Measurements from ENCODE around the gene NSMCE1. TPM values are rescaled to one million over a fixed set of nuclear protein-coding genes. Genes with fewer than 3 reads are reported as not detected.

Gene NSMCE1, protein sequence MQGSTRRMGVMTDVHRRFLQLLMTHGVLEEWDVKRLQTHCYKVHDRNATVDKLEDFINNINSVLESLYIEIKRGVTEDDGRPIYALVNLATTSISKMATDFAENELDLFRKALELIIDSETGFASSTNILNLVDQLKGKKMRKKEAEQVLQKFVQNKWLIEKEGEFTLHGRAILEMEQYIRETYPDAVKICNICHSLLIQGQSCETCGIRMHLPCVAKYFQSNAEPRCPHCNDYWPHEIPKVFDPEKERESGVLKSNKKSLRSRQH
- total RNA-seq: 119 and 145 TPM in 2 replicates

DNA sequence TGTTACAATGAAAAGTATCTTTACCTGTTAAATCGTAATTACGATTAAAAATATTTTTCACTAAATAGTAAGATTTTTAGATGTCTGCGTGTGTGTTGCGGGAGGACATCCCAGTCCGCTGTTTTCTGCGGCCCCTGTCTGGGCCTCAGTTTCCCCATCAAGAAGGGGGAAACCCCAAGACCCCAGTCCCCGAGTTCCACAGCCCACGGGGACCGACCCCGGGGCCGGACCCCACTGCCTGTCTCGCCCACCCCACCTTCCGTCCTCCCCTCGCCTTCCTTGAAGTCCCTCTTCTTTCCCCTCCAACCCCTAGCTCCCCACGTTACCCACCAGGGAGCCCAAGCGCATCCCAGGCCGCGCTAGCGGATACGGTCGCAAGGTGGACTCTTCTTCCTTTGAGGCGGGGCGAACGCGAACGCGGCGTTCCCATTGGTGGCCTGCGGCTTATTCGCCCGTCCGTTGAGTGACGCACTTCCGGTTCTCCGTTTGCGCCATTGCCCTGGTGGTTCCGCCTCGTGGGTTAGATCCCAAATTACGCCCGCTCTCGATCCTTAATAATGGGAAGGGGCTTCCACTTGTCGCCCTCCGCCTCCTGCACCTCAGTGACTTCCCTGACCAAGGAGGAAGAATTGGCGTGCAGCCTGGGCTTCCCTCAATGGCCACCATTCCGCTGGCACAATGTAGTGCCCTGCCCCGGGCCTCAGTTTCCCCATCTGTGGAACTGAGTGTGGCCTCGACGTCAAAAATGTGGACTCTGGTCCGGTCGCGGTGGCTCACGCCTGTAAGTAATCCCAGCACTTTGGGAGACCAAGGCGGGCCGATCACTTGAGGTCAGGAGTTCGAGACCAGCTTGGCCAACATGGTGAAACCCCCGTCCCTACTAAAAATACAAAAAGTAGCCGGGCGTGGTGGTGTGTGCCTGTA is at the start of gene NSMCE1:
Gene NSMCE1, minus strand, starts transcription at position 397 of the 924 bp plus-strand sequence. CDS start 11,202 bp downstream, outside the sequence.

DNA sequence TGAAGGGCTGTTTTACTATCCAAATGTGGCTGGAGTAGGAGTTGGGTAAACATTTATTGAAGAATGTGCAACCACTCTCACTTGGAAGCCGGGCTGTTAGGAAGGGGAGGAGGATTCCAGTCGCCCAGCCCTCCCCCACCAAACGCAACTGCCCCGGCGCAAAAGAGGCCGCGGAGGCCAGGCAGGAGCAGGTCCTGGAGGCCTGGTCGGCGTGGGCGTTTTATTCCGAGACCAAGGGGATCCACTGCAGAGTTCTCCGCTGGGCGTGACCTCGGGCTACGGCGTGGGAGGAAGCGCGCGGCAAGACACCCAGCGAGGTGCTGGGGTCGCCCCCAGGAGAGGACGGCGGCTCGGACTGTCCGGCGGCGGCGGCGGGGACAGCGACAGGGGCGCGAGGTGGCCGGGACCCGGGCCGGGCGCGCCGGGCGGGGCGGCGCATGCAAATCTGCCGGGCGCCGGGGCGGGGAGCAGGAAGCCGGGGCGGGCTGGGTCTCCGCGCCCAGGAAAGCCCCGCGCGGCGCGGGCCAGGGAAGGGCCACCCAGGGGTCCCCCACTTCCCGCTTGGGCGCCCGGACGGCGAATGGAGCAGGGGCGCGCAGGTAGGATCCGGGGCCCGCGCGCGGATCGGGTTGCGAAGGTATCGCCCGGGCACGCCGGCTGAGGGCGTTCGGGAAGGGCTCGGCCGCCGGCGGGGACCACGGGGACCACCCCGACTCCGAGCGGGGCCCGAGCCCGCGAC is 45.0 kb upstream of the NSMCE1 start, which contains the start of gene IL4R:
Gene IL4R, plus strand, starts transcription at position 553 of the 739 bp plus-strand sequence. CDS start 26,230 bp downstream, outside the sequence.

DNA sequence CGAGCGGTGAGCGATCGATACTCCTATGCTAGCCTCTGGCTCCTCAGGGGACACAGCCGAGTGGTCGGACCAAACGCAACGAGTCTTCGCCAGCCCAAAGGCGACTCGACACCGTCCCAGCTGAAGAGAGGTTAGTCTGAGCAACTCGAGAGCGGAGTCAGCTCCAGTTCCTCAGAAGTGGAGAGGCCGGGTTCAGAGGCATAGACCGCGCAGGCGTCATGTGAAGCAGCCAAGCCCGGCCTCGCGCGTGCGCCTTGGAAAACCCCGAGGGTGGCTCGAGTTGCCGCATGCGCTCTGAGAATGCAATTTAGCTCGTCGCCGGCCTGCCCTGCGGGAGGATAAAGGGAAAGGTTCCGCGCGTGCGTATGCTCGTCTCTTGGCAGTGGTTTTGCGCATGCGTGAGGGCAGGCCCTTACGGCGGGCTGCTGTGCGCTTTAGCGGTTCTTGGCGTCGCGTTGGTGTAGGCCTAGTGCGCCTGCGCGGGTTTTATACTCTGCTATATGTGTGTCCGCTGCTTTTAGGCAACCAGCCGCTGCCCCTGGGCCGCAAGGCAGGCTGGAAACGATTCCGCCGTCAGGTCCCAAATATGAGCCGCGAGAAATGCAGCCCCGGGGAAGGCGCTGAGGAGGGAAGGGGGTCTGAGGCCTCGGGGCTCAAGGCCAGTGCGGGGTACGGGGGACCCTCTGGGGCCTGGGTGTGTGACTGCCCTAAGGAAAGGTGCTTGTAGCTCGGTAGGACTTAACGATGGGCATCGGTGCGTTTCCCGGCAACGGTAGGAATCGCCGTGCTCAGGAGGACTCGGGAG is 64.9 kb downstream of the NSMCE1 start, which contains the start of gene KDM8:
Gene KDM8, plus strand, starts transcription at position 20 of the 805 bp plus-strand sequence. CDS start 6,598 bp downstream, outside the sequence.

Other genes with a start within 250 kb of the NSMCE1 start
- not detected in 2 replicates for gene C16orf82, start 201.8 kb downstream of the NSMCE1 start, total RNA-seq
- 1.8 and 2.8 TPM in 2 replicates for gene KDM8, start 65.2 kb downstream of the NSMCE1 start, total RNA-seq
- 21.3 and 24.7 TPM in 2 replicates for gene IL4R, start 45.2 kb upstream of the NSMCE1 start, total RNA-seq
- gene IL21R, start 133.4 kb upstream of the NSMCE1 start, total RNA-seq: 0.79 and 1.9 TPM in 2 replicates